ENCODE results near the gene ASTN2.

Gene ASTN2

DNA sequence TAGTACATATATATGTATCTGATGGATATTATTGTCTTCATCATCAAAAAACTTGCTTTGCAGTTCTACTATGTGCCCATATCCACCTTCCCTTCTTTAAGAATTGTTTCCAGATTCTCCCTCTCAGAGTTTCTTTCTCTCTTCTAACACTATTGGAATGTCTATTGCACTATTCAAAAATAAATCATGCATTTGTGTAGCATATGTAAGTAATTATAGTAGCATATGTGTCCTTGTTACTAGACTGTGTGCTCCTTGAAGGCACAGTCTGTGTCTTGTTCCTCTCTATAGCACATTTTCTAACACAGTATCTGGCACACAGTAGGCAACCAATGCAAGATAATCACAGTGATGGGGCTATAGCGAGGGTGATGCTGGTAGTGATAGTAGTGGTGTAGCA lies 771.2 kb downstream of the ASTN2 start:
- TF ChIP-seq, protein P1, sequence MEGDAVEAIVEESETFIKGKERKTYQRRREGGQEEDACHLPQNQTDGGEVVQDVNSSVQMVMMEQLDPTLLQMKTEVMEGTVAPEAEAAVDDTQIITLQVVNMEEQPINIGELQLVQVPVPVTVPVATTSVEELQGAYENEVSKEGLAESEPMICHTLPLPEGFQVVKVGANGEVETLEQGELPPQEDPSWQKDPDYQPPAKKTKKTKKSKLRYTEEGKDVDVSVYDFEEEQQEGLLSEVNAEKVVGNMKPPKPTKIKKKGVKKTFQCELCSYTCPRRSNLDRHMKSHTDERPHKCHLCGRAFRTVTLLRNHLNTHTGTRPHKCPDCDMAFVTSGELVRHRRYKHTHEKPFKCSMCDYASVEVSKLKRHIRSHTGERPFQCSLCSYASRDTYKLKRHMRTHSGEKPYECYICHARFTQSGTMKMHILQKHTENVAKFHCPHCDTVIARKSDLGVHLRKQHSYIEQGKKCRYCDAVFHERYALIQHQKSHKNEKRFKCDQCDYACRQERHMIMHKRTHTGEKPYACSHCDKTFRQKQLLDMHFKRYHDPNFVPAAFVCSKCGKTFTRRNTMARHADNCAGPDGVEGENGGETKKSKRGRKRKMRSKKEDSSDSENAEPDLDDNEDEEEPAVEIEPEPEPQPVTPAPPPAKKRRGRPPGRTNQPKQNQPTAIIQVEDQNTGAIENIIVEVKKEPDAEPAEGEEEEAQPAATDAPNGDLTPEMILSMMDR (IDR thresholded peaks at IDR 0.05; ENCODE audit: low read depth, low read length) = no peak
- TF ChIP-seq POLR2A (IDR thresholded peaks at IDR 0.05; ENCODE audit: extremely low read depth, insufficient read length) (no peak), MYC (IDR thresholded peaks at IDR 0.05; ENCODE audit: low read depth, low read length) (no peak)
- TF ChIP-seq, protein P2, sequence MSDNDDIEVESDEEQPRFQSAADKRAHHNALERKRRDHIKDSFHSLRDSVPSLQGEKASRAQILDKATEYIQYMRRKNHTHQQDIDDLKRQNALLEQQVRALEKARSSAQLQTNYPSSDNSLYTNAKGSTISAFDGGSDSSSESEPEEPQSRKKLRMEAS (IDR thresholded peaks at IDR 0.05; ENCODE audit: low read depth, low read length) = no peak
- H3K4me3 ChIP-seq (ENCODE audit: low read depth, low read length) = no peak overlapping the region
- no peak for DNase-seq (ENCODE audit: low read depth)

DNA sequence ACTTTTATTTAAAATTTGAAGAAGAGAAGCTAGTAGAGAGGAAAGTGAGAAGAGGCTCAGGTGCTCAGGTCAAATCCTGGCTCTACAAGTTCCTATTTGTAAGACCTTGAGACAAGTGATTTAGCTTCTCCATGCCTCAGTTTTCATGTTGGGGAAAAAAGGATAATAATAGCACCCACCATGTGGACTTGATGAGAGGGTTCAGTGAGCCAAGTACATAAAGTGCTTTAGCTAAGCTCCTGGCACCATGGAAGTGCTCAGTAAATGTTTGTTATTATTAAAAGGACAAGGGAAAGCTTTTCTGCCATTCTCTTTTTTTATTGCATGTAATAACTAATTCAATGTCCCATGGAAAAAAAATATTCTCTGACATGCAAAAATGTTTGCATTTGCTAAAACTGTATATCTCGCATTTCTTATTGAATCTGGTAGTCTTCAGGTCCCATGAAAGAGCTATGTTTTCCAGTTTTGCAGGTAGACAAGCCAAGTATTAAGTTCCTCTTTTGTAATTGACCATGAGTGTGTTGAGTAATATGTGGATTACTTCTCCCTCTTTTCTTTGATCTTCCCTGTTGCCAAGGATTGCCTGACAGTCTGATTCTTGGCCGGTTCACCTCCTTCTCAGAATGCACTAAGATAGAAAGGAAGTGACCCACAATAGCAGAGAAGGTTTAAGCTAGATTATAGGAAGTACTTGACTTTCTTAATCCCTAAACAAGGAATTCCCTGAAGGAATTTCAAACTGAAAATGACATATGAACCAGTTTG lies 773.4 kb downstream of the ASTN2 start:
- no peak overlapping the region for H3K4me3 ChIP-seq (ENCODE audit: low read depth, low read length)
- no peak for DNase-seq (ENCODE audit: low read depth)
- no peak for TF ChIP-seq MYC (IDR thresholded peaks at IDR 0.05; ENCODE audit: low read depth, low read length)
- no peak for TF ChIP-seq POLR2A (IDR thresholded peaks at IDR 0.05; ENCODE audit: extremely low read depth, insufficient read length)
- TF ChIP-seq, protein P1 (IDR thresholded peaks at IDR 0.05; ENCODE audit: low read depth, low read length) = no peak
- TF ChIP-seq, protein P2 (IDR thresholded peaks at IDR 0.05; ENCODE audit: low read depth, low read length) = no peak

DNA sequence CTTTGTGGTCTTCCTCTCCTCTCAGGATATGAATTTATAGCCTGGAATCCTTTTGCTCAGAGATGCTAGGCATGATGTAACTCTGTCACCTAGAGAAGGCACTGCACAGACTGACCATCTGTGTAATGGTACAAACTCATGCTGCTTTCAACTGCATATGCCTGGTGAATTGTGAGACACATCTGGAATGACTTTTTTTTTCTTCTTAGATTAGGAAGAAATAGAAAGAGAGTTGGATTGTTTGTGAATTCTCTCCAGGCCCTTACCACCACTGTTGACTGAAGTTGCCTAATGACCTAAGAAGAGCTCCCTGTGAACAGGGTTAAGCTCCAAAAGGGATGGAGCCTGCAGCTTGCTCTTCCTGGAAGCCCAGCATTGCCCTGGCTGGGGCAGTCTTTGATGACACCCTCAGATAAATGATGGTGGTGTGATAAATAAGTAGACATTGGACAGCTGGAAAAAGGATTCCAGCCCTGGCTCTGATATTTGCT lies 775.6 kb downstream of the ASTN2 start:
- H3K4me3 ChIP-seq (ENCODE audit: low read depth, low read length) = no peak overlapping the region
- TF ChIP-seq POLR2A (IDR thresholded peaks at IDR 0.05; ENCODE audit: extremely low read depth, insufficient read length) = no peak
- DNase-seq (ENCODE audit: low read depth) = no peak

DNA sequence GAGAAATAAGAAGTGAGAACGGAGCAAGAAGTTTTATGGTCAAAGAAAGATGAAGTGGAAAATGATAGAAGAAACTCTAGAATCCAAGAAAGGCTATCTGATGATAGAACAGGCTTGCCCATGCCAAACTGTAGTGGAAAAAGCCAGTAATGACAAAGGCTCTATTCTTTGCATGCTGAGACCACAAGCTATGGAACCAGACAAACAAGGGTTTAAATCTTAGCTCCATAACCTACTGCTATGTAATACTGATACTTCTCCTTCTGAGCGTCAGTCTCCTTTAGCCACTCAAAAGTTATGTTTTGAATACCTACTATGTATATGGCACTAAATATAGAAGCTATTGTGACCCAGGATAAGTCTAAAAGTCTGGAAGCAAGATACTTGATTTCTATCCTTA lies 778.9 kb downstream of the ASTN2 start:
- DNase-seq (ENCODE audit: low read depth) = no peak
- TF ChIP-seq MYC (IDR thresholded peaks at IDR 0.05; ENCODE audit: low read depth, low read length) (no peak), POLR2A (IDR thresholded peaks at IDR 0.05; ENCODE audit: extremely low read depth, insufficient read length) (no peak)
- TF ChIP-seq, protein P2 (IDR thresholded peaks at IDR 0.05; ENCODE audit: low read depth, low read length) = no peak
- TF ChIP-seq, protein P1 (IDR thresholded peaks at IDR 0.05; ENCODE audit: low read depth, low read length) = no peak
- no peak overlapping the region for H3K4me3 ChIP-seq (ENCODE audit: low read depth, low read length)

DNA sequence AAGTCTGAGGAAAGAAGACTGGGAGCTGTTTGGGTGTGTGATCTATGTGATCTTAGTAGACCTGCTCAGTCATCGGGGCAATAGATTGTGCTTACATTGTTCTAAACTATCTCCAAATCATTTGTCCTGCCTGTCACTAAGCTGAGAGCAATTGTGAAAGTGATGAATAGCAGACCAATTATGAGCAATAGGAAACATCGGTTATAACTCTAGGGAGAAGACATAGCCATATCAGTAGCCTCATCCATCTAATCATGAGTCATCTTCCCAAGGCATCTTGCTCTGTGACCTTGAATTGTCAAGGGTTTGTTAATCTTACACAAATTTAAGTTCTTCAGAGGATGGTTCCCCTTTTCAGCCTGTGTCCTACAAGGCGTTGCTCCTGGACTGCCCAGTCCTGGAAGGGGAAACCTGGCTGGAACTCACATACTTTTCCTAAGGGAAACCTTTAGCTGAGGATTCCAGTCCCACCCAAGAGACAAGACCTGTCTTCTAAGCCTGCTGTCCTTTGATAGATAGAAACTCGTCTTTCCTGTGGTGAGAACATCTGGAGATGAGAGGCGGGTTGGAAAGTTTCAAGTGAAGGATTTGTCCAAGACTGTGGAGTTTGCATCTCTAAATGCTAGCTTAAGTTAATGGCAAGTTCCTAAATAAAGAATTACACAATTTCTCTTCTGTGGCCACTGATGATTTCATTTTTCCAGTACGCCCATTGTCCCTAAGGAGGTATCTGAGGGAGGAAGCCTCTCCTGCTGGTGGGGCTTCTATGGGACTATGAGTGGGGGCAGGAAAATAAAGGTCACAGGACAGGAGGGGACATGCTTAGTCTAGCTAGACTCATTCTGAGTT lies 781.6 kb downstream of the ASTN2 start:
- TF ChIP-seq POLR2A (IDR thresholded peaks at IDR 0.05; ENCODE audit: extremely low read depth, insufficient read length) (no peak), MYC (IDR thresholded peaks at IDR 0.05; ENCODE audit: low read depth, low read length) (no peak)
- TF ChIP-seq, protein P2 (IDR thresholded peaks at IDR 0.05; ENCODE audit: low read depth, low read length) = no peak
- TF ChIP-seq, protein P1 (IDR thresholded peaks at IDR 0.05; ENCODE audit: low read depth, low read length) = no peak
- DNase-seq (ENCODE audit: low read depth) = peak; percentile 38
- no peak overlapping the region for H3K4me3 ChIP-seq (ENCODE audit: low read depth, low read length)

DNA sequence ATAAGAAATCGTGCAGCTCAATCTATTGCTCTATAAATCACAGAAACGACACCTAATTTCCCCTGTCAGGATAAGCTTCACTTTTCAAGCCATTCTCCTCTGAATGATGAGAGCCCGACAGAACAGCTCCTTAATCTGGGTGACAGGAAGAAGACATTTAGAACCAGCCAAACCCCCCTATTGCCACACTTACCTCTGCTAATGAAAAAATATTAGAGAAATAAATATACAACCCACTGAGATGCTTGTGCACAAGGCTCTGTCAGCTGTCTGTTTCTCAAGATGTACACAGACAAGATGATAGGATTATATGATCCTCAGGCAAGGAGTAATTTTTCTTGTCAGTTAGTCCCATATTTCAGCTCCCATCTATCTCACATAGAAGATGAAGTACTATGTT lies 785.2 kb downstream of the ASTN2 start:
- TF ChIP-seq, protein P2 (IDR thresholded peaks at IDR 0.05; ENCODE audit: low read depth, low read length) = no peak
- TF ChIP-seq, protein P1 (IDR thresholded peaks at IDR 0.05; ENCODE audit: low read depth, low read length) = no peak
- TF ChIP-seq POLR2A (IDR thresholded peaks at IDR 0.05; ENCODE audit: extremely low read depth, insufficient read length) (no peak), MYC (IDR thresholded peaks at IDR 0.05; ENCODE audit: low read depth, low read length) (no peak)
- no peak for DNase-seq (ENCODE audit: low read depth)
- H3K4me3 ChIP-seq (ENCODE audit: low read depth, low read length) = no peak overlapping the region
